GM23338 (cell line): ENCODE data around the gene PICK1. TPM values are rescaled to one million over a fixed set of nuclear protein-coding genes. Genes with fewer than 3 reads are reported as not detected.
"Not testable (repeated sequence)": the region's sequence is repeated elsewhere in the genome, so short reads cannot be mapped to it uniquely, and the experiment has no call there.

Experiments
- ATAC-seq: fragments of 200-7000 bp; cut with Tn5 transposase; 3 replicates; pipeline ENCODE4 v1.9.1; 2020
- DNase-seq: peaks from one replicate; pipeline ENCODE4 v3.0.0-alpha.2; 2015; ENCODE audit warnings: low spot score
- H2AFZ ChIP-seq: fragments of 200-600 bp; sonication (generic); 2 replicates; pipeline ENCODE4 v1.8.0; 2016; ENCODE audit warnings: antibody characterized with exemption, mild to moderate bottlenecking, moderate library complexity
- H3F3A ChIP-seq: fragments of 200-600 bp; sonication (generic); replicated peaks from 2 replicates; pipeline ENCODE4 v1.8.0; 2017; ENCODE audit warnings: antibody characterized with exemption, mixed run types, low read depth
- H3K27ac ChIP-seq: fragments of 200-600 bp; sonication (generic); 2 replicates; pipeline ENCODE4 v1.6.1; 2016; ENCODE audit warnings: low read depth
- H3K27me3 ChIP-seq: fragments of 200-600 bp; sonication (generic); 2 replicates; pipeline ENCODE4 v1.8.0; 2016; ENCODE audit warnings: mild to moderate bottlenecking, mixed run types, moderate library complexity; ENCODE audit not compliant: insufficient read depth
- H3K36me3 ChIP-seq: fragments of 200-600 bp; sonication (generic); 2 replicates; pipeline ENCODE4 v1.8.0; 2016; ENCODE audit warnings: mild to moderate bottlenecking; ENCODE audit not compliant: insufficient read depth
- H3K4me1 ChIP-seq: fragments of 200-600 bp; sonication (generic); 2 replicates; pipeline ENCODE4 v1.8.0; 2016; ENCODE audit warnings: mild to moderate bottlenecking, moderate library complexity; ENCODE audit not compliant: insufficient read depth
- H3K4me2 ChIP-seq: fragments of 200-600 bp; sonication (generic); 2 replicates; pipeline ENCODE4 v1.7.1; 2017; ENCODE audit warnings: mixed run types
- H3K4me3 ChIP-seq: fragments of 200-600 bp; sonication (generic); 2 replicates; pipeline ENCODE4 v1.6.1; 2016; ENCODE audit warnings: mixed run types
- H3K79me2 ChIP-seq: fragments of 200-600 bp; sonication (generic); replicated peaks from 2 replicates; pipeline ENCODE4 v1.8.0; 2017; ENCODE audit warnings: mild to moderate bottlenecking; ENCODE audit not compliant: insufficient read depth
- H3K9me2 ChIP-seq: fragments of 200-600 bp; sonication (generic); 2 replicates; pipeline ENCODE4 v1.8.0; 2017; ENCODE audit not compliant: insufficient read depth
- H4K20me1 ChIP-seq: fragments of 200-600 bp; sonication (generic); replicated peaks from 2 replicates; pipeline ENCODE4 v1.8.0; 2017; ENCODE audit warnings: mild to moderate bottlenecking; ENCODE audit not compliant: insufficient read depth
- H3K27ac Mint-ChIP-seq: 2 replicates; pipeline ENCODE4 v1.8.0; 2020; ENCODE audit warnings: inconsistent platforms, mild to moderate bottlenecking, moderate library complexity, mixed read lengths
- H3K27me3 Mint-ChIP-seq: 3 replicates; pipeline ENCODE4 v1.8.0; 2022; ENCODE audit warnings: low read depth, mild to moderate bottlenecking, moderate library complexity, mixed read lengths, inconsistent platforms; ENCODE audit not compliant: insufficient read depth, poor library complexity
- H3K36me3 Mint-ChIP-seq: 3 replicates; pipeline ENCODE4 v1.8.0; 2021; ENCODE audit warnings: low read depth, mild to moderate bottlenecking, inconsistent platforms, moderate library complexity, mixed read lengths
- H3K4me1 Mint-ChIP-seq: 3 replicates; pipeline ENCODE4 v1.8.0; 2020; ENCODE audit warnings: mild to moderate bottlenecking, inconsistent platforms, mixed read lengths
- H3K4me3 Mint-ChIP-seq: 3 replicates; pipeline ENCODE4 v1.8.0; 2021; ENCODE audit warnings: moderate library complexity, mild to moderate bottlenecking, inconsistent platforms, mixed read lengths
- H3K9me3 Mint-ChIP-seq: 3 replicates; pipeline ENCODE4 v1.8.0; 2020; ENCODE audit warnings: moderate library complexity, mild to moderate bottlenecking, inconsistent platforms, mixed read lengths
- CREB1 ChIP-seq: fragments of 250-450 bp; sonication (Bioruptor Pico); IDR thresholded peaks from 2 replicates; pipeline ENCODE4 v1.5.0; 2020; ENCODE audit warnings: low read depth, mild to moderate bottlenecking, moderate library complexity
- EZH2 ChIP-seq: fragments of 200-600 bp; sonication (generic); IDR thresholded peaks from one replicate; pipeline ENCODE4 v1.8.0; 2017; ENCODE audit warnings: antibody characterized with exemption, mild to moderate bottlenecking, low read depth; ENCODE audit not compliant: unreplicated experiment
- EZH2phosphoT487 ChIP-seq: fragments of 200-600 bp; sonication (generic); IDR thresholded peaks from one replicate; pipeline ENCODE4 v1.8.1; 2018; ENCODE audit warnings: antibody characterized with exemption; ENCODE audit not compliant: unreplicated experiment
- JUNB ChIP-seq: IDR thresholded peaks from one replicate; pipeline ENCODE4 v1.6.1; 2016; ENCODE audit warnings: antibody characterized with exemption; ENCODE audit not compliant: unreplicated experiment
- NANOG ChIP-seq: IDR thresholded peaks from 2 replicates; pipeline ENCODE4 v1.6.1; 2016; ENCODE audit warnings: antibody characterized with exemption, borderline replicate concordance
- POLR2AphosphoS5 ChIP-seq: IDR thresholded peaks from 2 replicates; pipeline ENCODE4 v1.6.1; 2016; ENCODE audit warnings: antibody characterized with exemption, low read depth
- STAT1 ChIP-seq: IDR thresholded peaks from one replicate; pipeline ENCODE4 v1.6.1; 2016; ENCODE audit warnings: antibody characterized with exemption; ENCODE audit not compliant: unreplicated experiment
- ZNF114 ChIP-seq: fragments of 250-450 bp; sonication (Bioruptor Pico); IDR thresholded peaks from 2 replicates; pipeline ENCODE4 v1.5.0; 2020; ENCODE audit warnings: mild to moderate bottlenecking, moderate library complexity
- ZNF331 ChIP-seq: fragments of 250-450 bp; sonication (Bioruptor Pico); IDR thresholded peaks from 2 replicates; pipeline ENCODE4 v1.5.0; 2020; ENCODE audit warnings: low read depth, mild to moderate bottlenecking, moderate library complexity
- polyA plus RNA-seq: library from polyadenylated mRNA; unstranded; fragments of >200 nt; fragmentation: Nextera tagmentation; extraction: Ambion mirVana; gene quantifications from 2 replicates; pipeline ENCODE4 v1.2.1, GENCODE V29; 2016
- total RNA-seq: library from RNA; depleted of rRNA; stranded (reverse); fragments of >200 nt; shearing (Covaris generic); gene quantifications from 2 replicates; pipeline ENCODE4 v1.2.3, GENCODE V29; 2014
- TF ChIP-seq, protein P1 (sequence below): IDR thresholded peaks from 2 replicates; pipeline ENCODE4 v1.6.1; 2016; ENCODE audit warnings: antibody characterized with exemption
- TF ChIP-seq, protein P2 (sequence below): fragments of 250-450 bp; sonication (Bioruptor Pico); IDR thresholded peaks from 2 replicates; pipeline ENCODE4 v1.5.0; 2020; ENCODE audit warnings: mild to moderate bottlenecking, moderate library complexity
- TF ChIP-seq, protein P3 (sequence below): IDR thresholded peaks from one replicate; pipeline ENCODE4 v1.6.1; 2018; ENCODE audit warnings: antibody characterized with exemption; ENCODE audit not compliant: unreplicated experiment

Gene PICK1
- total and polyA plus RNA-seq, 2 experiments from 2014 or later: 15.9 to 28.3 TPM

DNA sequence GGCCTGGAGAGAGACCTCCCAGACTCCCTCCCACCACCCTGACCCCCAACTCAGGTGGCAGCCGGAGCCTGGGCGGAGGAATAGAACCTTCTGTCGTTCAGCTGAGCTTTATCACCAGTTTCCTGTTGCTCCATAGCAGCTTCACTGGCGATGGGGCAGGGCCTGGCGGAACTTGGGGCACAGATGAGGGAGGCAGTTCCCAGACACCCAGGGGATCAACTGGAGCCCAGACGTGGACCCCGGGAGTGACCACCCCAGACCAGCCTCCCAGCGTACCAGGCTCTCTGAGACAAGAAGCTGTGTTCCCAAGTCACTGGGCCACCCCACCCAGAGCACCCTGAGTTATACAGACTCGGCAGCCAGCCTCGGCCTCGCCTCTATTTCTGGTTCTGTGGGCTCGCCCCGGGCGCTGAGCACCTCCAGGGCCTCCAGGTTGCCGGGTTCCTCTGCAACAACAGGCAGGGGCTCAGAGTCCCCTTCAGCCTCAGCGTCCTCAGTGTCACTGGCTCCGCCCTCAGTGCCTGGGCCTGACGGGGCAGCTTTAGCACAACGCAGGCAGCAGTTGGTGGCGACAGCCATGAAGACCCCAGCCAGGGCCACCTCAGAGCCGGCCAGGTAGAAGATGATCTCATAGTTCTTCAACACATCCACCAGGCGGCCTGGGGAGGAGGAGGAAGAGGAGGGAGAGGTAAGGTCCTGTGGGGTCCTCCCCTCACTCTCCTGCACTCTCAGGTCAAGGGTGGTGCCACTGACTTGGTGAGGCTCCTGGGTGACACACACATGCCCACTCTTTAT is 21.0 kb downstream of the PICK1 start:
- peaks cover 6% of the 10 kb centered on the region; the same call in 2 of the 3 replicates for H3K36me3 Mint-ChIP-seq
- DNase-seq: no peak
- peaks cover 31% of the 10 kb centered on the region for H3K27me3 Mint-ChIP-seq
- no peak overlapping the region for H3K4me3 Mint-ChIP-seq
- no peak for ATAC-seq
- H3K9me2 ChIP-seq: no peaks in the 10 kb centered on the region
- H3K4me1 Mint-ChIP-seq: peaks cover 6% of the 10 kb centered on the region; the same call in 2 of the 3 replicates
- no peak overlapping the region for H3K27ac ChIP-seq
- H3K27ac Mint-ChIP-seq: no peak overlapping the region
- H3K4me3 ChIP-seq: no peak overlapping the region
- no peaks in the 10 kb centered on the region for H3F3A ChIP-seq
- no peaks in the 10 kb centered on the region for H3K79me2 ChIP-seq
- H4K20me1 ChIP-seq: no peaks in the 10 kb centered on the region; the same call in 1 of the 2 replicates
- H3K9me3 Mint-ChIP-seq: no peaks in the 10 kb centered on the region
- H2AFZ ChIP-seq: no peak overlapping the region
- H3K27me3 ChIP-seq: peaks cover 38% of the 10 kb centered on the region
- H3K36me3 ChIP-seq: no peaks in the 10 kb centered on the region
- TF ChIP-seq STAT1 (no peak), ZNF114 (CRISPR knock-in tag) (no peak), CREB1 (CRISPR knock-in tag) (no peak), EZH2phosphoT487 (no peak), EZH2 (no peak), JUNB (no peak), ZNF331 (CRISPR knock-in tag) (no peak), POLR2AphosphoS5 (no peak), NANOG (no peak)
- TF ChIP-seq, protein P1, sequence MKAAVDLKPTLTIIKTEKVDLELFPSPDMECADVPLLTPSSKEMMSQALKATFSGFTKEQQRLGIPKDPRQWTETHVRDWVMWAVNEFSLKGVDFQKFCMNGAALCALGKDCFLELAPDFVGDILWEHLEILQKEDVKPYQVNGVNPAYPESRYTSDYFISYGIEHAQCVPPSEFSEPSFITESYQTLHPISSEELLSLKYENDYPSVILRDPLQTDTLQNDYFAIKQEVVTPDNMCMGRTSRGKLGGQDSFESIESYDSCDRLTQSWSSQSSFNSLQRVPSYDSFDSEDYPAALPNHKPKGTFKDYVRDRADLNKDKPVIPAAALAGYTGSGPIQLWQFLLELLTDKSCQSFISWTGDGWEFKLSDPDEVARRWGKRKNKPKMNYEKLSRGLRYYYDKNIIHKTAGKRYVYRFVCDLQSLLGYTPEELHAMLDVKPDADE: no peak
- TF ChIP-seq, protein P2, sequence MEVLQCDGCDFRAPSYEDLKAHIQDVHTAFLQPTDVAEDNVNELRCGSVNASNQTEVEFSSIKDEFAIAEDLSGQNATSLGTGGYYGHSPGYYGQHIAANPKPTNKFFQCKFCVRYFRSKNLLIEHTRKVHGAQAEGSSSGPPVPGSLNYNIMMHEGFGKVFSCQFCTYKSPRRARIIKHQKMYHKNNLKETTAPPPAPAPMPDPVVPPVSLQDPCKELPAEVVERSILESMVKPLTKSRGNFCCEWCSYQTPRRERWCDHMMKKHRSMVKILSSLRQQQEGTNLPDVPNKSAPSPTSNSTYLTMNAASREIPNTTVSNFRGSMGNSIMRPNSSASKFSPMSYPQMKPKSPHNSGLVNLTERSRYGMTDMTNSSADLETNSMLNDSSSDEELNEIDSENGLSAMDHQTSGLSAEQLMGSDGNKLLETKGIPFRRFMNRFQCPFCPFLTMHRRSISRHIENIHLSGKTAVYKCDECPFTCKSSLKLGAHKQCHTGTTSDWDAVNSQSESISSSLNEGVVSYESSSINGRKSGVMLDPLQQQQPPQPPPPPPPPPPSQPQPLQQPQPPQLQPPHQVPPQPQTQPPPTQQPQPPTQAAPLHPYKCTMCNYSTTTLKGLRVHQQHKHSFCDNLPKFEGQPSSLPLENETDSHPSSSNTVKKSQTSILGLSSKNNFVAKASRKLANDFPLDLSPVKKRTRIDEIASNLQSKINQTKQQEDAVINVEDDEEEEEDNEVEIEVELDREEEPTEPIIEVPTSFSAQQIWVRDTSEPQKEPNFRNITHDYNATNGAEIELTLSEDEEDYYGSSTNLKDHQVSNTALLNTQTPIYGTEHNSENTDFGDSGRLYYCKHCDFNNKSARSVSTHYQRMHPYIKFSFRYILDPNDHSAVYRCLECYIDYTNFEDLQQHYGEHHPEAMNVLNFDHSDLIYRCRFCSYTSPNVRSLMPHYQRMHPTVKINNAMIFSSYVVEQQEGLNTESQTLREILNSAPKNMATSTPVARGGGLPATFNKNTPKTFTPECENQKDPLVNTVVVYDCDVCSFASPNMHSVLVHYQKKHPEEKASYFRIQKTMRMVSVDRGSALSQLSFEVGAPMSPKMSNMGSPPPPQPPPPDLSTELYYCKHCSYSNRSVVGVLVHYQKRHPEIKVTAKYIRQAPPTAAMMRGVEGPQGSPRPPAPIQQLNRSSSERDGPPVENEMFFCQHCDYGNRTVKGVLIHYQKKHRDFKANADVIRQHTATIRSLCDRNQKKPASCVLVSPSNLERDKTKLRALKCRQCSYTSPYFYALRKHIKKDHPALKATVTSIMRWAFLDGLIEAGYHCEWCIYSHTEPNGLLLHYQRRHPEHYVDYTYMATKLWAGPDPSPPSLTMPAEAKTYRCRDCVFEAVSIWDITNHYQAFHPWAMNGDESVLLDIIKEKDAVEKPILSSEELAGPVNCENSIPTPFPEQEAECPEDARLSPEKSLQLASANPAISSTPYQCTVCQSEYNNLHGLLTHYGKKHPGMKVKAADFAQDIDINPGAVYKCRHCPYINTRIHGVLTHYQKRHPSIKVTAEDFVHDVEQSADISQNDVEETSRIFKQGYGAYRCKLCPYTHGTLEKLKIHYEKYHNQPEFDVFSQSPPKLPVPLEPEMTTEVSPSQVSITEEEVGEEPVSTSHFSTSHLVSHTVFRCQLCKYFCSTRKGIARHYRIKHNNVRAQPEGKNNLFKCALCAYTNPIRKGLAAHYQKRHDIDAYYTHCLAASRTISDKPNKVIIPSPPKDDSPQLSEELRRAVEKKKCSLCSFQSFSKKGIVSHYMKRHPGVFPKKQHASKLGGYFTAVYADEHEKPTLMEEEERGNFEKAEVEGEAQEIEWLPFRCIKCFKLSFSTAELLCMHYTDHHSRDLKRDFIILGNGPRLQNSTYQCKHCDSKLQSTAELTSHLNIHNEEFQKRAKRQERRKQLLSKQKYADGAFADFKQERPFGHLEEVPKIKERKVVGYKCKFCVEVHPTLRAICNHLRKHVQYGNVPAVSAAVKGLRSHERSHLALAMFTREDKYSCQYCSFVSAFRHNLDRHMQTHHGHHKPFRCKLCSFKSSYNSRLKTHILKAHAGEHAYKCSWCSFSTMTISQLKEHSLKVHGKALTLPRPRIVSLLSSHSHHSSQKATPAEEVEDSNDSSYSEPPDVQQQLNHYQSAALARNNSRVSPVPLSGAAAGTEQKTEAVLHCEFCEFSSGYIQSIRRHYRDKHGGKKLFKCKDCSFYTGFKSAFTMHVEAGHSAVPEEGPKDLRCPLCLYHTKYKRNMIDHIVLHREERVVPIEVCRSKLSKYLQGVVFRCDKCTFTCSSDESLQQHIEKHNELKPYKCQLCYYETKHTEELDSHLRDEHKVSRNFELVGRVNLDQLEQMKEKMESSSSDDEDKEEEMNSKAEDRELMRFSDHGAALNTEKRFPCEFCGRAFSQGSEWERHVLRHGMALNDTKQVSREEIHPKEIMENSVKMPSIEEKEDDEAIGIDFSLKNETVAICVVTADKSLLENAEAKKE (CRISPR knock-in tag): no peak
- TF ChIP-seq, protein P3, sequence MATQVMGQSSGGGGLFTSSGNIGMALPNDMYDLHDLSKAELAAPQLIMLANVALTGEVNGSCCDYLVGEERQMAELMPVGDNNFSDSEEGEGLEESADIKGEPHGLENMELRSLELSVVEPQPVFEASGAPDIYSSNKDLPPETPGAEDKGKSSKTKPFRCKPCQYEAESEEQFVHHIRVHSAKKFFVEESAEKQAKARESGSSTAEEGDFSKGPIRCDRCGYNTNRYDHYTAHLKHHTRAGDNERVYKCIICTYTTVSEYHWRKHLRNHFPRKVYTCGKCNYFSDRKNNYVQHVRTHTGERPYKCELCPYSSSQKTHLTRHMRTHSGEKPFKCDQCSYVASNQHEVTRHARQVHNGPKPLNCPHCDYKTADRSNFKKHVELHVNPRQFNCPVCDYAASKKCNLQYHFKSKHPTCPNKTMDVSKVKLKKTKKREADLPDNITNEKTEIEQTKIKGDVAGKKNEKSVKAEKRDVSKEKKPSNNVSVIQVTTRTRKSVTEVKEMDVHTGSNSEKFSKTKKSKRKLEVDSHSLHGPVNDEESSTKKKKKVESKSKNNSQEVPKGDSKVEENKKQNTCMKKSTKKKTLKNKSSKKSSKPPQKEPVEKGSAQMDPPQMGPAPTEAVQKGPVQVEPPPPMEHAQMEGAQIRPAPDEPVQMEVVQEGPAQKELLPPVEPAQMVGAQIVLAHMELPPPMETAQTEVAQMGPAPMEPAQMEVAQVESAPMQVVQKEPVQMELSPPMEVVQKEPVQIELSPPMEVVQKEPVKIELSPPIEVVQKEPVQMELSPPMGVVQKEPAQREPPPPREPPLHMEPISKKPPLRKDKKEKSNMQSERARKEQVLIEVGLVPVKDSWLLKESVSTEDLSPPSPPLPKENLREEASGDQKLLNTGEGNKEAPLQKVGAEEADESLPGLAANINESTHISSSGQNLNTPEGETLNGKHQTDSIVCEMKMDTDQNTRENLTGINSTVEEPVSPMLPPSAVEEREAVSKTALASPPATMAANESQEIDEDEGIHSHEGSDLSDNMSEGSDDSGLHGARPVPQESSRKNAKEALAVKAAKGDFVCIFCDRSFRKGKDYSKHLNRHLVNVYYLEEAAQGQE: no peak
- H3K4me1 ChIP-seq: peaks cover 16% of the 10 kb centered on the region; the same call in 1 of the 2 replicates
- no peak overlapping the region for H3K4me2 ChIP-seq

DNA sequence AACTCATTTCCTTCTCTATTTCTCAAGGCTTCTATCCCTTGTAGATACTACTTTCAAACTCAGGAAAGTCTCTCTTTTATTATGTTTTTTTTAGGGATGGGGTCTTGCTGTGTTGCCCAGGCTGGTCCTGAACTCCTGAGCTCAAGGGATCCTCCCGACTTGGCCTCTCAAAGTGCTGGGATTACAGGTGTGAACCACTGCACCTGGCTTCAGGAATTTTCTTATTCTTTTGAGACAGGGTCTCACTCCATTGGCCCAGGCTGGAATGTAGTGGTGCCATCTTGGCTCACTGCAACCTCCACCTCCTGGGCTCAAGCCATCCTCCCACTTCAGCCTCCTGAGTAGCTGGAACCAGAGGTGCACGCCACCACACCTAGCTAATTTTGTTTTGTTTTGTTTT is 22.0 kb downstream of the PICK1 start:
- H3K9me3 Mint-ChIP-seq, H3K79me2 ChIP-seq, ATAC-seq: not testable (repeated sequence)

More for the DNA sequence above, 22.0 kb downstream of the PICK1 start:
- H3K4me2 ChIP-seq, H3K27ac Mint-ChIP-seq, H3F3A ChIP-seq, H3K9me2 ChIP-seq, H2AFZ ChIP-seq, H3K36me3 Mint-ChIP-seq, H3K4me3 Mint-ChIP-seq, H3K36me3 ChIP-seq, H4K20me1 ChIP-seq, H3K4me1 Mint-ChIP-seq, H3K27ac ChIP-seq, DNase-seq, H3K4me3 ChIP-seq: not testable (repeated sequence)
- peaks cover 38% of the 10 kb centered on the region for H3K27me3 ChIP-seq
- H3K4me1 ChIP-seq: peaks cover 18% of the 10 kb centered on the region; the same call in 1 of the 2 replicates
- peaks cover 31% of the 10 kb centered on the region for H3K27me3 Mint-ChIP-seq
